Central memory CD8-positive, alpha-beta T cell (primary cell): ENCODE data around the gene RNF208.
"Not testable (repeated sequence)": the region's sequence is repeated elsewhere in the genome, so short reads cannot be mapped to it uniquely, and the experiment has no call there.

Experiments
- ATAC-seq: fragments of 150-1000 bp; cut with Tn5 transposase; replicated peaks from 2 replicates; pipeline ENCODE4 v1.10.0; 2022; ENCODE audit warnings: mild to moderate bottlenecking, moderate FRiP score, moderate number of reproducible peaks; ENCODE audit not compliant: poor library complexity, severe bottlenecking; ENCODE audit errors: extremely low read depth
- DNase-seq, 2 donors: peaks; one replicate each; pipeline ENCODE4 v3.0.0; 2021; ENCODE audit warnings: low spot score in 2 of 2
- H3K27ac Mint-ChIP-seq: one replicate; pipeline ENCODE4 v1.8.0; 2022; ENCODE audit warnings: low read depth, mild to moderate bottlenecking, moderate library complexity, mixed read lengths
- H3K27me3 Mint-ChIP-seq: one replicate; pipeline ENCODE4 v1.8.0; 2022; ENCODE audit warnings: mixed read lengths
- H3K36me3 Mint-ChIP-seq: one replicate; pipeline ENCODE4 v1.8.0; 2022; ENCODE audit warnings: mild to moderate bottlenecking, moderate library complexity, mixed read lengths; ENCODE audit not compliant: insufficient read depth
- H3K4me1 Mint-ChIP-seq: one replicate; pipeline ENCODE4 v1.8.0; 2022; ENCODE audit warnings: mixed read lengths
- H3K4me3 Mint-ChIP-seq: one replicate; pipeline ENCODE4 v1.8.0; 2022; ENCODE audit warnings: mild to moderate bottlenecking, moderate library complexity, mixed read lengths
- H3K9me3 Mint-ChIP-seq: one replicate; pipeline ENCODE4 v1.8.0; 2022; ENCODE audit warnings: mixed read lengths

Gene RNF208

DNA sequence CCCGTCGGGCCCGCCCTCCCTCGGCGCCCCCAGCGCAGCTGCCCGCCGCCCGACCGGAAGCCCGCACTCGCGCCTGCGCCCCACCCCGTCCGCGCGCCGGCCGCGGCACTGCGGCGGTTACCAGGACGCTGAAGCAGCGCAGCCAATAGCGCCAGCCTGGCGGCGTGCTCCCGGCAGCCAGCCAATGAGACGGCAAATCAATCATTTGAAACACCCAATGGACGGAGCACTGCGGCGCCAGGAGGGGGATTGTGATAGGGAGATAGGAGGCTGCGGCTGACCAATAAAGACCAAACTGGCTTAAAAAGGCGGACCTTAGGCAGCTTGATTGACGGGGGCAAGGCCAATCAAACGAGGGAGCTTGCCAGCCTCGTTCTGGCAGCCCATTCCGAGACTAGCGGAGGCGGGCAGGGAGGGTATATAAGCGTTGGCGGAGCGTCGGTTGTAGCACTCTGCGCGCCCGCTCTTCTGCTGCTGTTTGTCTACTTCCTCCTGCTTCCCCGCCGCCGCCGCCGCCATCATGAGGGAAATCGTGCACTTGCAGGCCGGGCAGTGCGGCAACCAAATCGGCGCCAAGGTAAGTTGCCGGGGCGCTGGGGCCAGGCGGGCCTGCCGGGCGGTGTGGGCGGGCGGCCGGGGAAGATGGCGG lies 18.9 kb upstream of the RNF208 start, which contains the start of gene TUBB4B:
TSS of gene TUBB4B (plus strand) at position 447 of the 649 bp plus-strand sequence. CDS start at position 521, 74 bp downstream.
- ATAC-seq (peak; percentile 86), DNase-seq (peak; percentile 91 to 98)
- peak within 1 kb of the TSS; percentile 88 for H3K27ac Mint-ChIP-seq
- H3K4me3 Mint-ChIP-seq, result peak within 1 kb of the TSS; percentile 92
- peaks cover 24% of the 10 kb centered on the region for H3K4me1 Mint-ChIP-seq
- H3K36me3 Mint-ChIP-seq, result peaks cover 25% of the 10 kb centered on the region
- H3K27me3 Mint-ChIP-seq, result no peaks in the 10 kb centered on the region
- H3K9me3 Mint-ChIP-seq, result no peaks in the 10 kb centered on the region

DNA sequence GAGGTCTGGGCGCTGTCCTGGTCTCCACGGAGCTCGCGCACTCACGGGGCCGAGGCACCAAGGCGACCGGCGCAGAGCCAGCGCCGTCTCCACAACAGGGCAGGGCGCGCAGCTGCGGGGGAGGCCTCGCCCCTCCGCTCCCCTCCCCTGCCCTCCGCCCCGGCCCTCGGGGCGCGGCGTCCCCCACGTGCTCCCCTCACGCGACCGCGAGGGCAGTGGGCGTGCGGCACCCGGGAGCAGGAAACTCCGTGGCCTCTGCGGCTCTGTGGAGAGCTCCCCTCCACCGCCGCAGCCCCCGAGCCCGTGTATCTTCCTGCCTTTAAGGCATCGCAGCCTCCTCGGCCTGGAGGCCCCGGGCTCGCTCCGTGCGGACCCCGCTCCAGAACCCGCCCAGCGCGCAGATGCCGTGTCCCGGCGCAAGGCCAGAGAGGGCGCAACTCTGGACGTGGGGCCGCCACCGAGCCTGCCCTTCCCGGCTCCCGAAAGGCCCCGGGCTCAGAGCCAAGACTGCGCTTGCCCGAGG lies 18.3 kb upstream of the RNF208 start:
- Mint-ChIP-seq H3K36me3 (peaks cover 25% of the 10 kb centered on the region), H3K4me3 (peak overlapping the region; percentile 92), H3K27me3 (no peaks in the 10 kb centered on the region), H3K9me3 (no peaks in the 10 kb centered on the region), H3K27ac (peak overlapping the region; percentile 88), H3K4me1 (peaks cover 24% of the 10 kb centered on the region)
- DNase-seq, result peak in 1 of 2 donors; percentile 65
- ATAC-seq, result peak; percentile 33

DNA sequence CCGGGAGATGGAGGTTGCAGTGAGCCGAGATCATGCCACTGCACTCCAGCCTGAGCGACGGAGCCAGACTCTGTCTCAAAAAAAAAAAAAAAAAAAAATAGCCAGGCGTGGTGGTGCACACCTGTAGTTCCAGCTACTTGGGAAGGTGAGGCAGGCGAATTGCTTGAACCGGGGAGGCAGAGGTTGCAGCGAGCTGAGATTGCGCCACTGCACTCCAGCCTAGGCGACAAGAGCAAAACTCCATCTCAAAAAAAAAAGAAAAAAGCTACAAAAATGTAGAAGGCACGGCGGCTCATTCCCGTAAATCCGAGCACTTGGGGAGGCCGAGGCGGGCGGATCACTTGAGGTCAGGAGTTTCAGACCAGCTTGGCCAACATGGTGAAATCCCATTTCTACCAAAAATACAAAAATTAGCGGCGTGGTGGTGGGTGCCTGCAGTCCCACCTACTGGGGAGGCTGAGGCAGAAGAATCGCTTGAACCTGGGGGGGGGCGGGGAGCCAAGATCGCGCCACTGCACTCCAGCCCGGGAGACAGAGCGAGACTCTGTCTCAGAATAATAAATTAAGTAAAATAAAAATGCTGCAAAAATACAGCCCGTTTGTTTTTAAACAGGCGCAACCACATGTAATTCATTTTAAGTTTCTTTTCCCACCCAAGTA lies 17.6 kb upstream of the RNF208 start:
- not testable (repeated sequence) for H3K9me3 Mint-ChIP-seq

DNA sequence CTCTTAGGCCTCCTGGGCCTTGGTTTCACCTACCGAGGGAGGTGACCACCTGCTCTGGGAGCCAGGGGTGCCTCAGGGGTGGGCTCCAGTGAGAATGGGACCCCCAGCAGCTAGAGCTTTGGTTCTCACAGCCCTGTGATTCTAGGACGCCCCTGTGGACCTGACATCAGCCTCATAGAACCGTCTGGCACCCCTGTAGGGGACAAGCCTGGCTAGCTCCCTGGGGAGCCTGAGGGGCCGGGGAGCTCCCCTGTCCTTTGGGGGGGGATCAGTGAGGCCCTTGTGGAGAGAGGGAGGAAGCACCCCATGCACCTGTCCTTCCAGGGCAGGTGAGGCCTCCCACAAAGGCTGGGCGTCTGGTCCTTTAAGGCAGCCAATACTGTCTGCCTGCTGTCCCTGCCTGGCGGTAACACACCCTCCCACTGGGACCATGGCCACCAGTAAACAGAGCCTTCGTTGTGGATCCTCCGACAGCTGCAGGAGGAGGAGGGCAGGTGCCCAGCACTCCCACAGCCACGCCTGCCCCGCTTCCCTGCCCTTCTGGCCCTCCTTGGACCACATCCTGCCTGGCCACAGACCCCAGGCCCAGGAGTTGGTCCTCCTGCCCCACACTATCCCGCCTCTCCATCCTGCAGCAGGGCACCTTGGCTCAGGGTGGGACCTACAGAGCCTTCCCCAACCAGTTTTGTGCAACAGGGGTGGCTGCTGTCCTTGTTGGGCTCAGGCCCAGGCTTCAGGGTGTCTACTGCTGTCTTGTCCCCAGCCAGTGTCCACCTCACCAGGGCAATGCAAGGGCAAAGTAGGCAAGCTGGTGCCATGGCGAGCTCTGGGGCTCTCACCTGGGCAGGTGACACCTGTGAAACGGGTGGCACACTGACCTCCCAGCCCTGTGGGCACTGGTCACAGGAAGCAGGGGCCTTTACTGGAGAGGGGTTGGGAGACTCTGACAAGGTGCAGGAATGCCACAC lies 16.0 kb upstream of the RNF208 start:
- Mint-ChIP-seq H3K4me1 (peaks cover 16% of the 10 kb centered on the region), H3K27me3 (peaks cover 8% of the 10 kb centered on the region), H3K9me3 (no peaks in the 10 kb centered on the region), H3K27ac (no peak overlapping the region), H3K36me3 (peaks cover 20% of the 10 kb centered on the region), H3K4me3 (no peak overlapping the region)
- ATAC-seq (no peak), DNase-seq (no peak)

More for the DNA sequence above, 17.6 kb upstream of the RNF208 start:
- ATAC-seq, H3K27me3 Mint-ChIP-seq, DNase-seq: not testable (repeated sequence)
- peak overlapping the region; percentile 46 for H3K27ac Mint-ChIP-seq
- peak overlapping the region; percentile 92 for H3K4me3 Mint-ChIP-seq
- H3K4me1 Mint-ChIP-seq, result peaks cover 24% of the 10 kb centered on the region
- peaks cover 25% of the 10 kb centered on the region for H3K36me3 Mint-ChIP-seq

DNA sequence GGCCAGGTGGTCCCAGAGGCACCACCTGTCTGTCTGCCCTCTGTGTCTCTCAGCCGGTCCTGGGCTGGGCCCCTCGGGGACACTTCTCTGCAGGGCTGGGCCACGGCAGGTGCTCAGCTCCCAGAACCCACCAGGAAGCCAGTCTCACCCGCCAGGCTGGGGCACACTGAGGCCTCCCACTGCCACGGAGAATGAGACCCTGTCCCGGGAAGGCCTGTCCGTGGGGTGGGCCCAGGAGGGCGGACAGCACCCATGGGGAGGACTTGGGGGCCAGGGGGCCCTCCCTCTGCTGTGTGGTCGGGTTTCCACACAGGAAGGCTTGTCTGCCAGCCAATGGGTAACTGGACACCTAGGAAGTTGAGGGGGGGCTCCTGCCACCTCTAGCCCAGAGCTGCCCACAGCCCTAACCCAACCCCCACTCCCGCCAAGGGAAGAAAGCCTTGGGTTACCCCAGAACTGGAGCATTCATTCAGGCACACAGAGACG lies 14.9 kb upstream of the RNF208 start:
- no peaks in the 10 kb centered on the region for H3K9me3 Mint-ChIP-seq
- H3K27ac Mint-ChIP-seq, result no peak overlapping the region

DNA sequence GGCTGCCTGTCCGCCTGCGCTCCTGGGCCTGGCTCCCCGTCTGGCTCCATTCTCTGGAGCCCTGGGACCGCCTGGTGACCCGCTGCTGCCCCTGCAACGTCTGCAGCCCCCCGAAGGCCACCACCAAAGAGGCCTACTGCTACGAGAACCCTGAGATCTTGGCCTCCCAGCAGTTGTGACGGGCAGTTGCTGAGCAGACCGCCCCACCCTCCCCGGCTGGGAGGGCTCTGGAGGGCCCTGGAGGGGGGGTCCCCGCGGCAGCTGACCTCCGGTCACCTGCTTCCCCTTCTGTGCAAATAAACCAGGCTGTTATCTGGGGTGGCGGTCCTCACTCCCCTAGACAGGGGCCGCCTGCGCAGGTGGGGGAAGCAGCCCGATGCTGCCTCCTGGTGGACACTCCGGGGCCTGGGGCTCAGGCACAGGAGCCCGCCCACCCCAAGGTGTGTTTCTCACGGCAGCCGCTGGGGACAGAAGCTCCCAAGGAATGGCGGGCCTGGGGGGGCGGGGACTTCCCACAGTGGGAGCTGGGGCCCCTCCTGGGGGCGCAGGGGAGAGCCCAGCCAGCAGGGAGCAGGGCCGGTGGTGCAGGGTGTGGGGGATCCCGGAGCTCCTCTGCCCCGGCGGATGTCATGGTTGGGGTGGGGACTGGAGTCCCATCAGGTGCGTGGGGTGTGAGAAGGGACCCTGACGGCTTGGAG lies 14.3 kb upstream of the RNF208 start:
- Mint-ChIP-seq H3K4me3 (no peak overlapping the region), H3K27ac (no peak overlapping the region), H3K4me1 (peaks cover 6% of the 10 kb centered on the region), H3K27me3 (peaks cover 8% of the 10 kb centered on the region), H3K9me3 (no peaks in the 10 kb centered on the region), H3K36me3 (peaks cover 8% of the 10 kb centered on the region)
- ATAC-seq (peak; percentile 17), DNase-seq (peak; percentile 79 to 86)

More for the DNA sequence above, 14.9 kb upstream of the RNF208 start:
- Mint-ChIP-seq H3K4me3 (no peak overlapping the region), H3K36me3 (peaks cover 10% of the 10 kb centered on the region), H3K27me3 (peaks cover 8% of the 10 kb centered on the region), H3K4me1 (peaks cover 6% of the 10 kb centered on the region)
- no peak for DNase-seq
- ATAC-seq, result no peak

DNA sequence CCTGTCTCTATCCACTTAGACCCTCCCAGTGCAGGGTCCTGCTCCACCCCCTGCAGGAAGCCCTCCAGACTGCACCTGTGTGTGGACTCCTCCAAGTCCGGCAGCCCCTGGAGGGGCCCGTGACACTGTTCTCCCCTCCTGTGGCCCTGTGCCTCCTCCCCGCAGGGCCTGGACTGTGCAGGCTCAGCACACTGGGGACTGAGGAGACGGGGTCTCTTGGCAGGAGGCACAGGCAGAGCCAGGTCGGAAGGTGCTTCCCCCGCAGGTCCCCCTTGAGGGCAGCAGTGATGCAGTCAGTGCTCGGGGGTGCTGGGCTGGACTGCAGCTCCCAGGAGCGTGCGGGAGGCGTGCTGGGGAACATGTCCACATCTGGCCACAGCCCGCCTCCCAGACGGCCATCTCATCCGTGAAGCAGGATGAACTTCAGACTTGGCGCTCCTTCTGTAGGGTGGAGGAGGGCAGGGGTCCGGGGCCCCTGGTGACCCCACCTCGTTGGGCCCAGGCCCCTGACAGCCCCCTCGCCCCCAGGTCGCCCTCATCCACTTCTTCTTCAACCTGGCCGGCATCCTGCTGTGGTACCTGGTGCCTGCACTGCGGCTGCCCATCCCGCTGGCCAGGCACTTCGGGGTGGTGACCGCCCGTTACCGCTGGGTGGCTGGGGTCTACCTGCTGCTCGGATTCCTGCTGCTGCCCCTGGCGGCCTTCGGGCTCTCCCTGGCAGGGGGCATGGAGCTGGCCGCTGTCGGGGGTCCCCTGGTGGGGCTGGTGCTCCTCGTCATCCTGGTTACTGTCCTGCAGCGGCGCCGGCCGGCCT lies 13.6 kb upstream of the RNF208 start:
- Mint-ChIP-seq H3K27me3 (peaks cover 8% of the 10 kb centered on the region), H3K4me1 (no peaks in the 10 kb centered on the region), H3K9me3 (no peaks in the 10 kb centered on the region), H3K36me3 (peaks cover 2% of the 10 kb centered on the region), H3K4me3 (no peak overlapping the region), H3K27ac (peak overlapping the region; percentile 51)
- DNase-seq, result no peak
- ATAC-seq, result no peak

DNA sequence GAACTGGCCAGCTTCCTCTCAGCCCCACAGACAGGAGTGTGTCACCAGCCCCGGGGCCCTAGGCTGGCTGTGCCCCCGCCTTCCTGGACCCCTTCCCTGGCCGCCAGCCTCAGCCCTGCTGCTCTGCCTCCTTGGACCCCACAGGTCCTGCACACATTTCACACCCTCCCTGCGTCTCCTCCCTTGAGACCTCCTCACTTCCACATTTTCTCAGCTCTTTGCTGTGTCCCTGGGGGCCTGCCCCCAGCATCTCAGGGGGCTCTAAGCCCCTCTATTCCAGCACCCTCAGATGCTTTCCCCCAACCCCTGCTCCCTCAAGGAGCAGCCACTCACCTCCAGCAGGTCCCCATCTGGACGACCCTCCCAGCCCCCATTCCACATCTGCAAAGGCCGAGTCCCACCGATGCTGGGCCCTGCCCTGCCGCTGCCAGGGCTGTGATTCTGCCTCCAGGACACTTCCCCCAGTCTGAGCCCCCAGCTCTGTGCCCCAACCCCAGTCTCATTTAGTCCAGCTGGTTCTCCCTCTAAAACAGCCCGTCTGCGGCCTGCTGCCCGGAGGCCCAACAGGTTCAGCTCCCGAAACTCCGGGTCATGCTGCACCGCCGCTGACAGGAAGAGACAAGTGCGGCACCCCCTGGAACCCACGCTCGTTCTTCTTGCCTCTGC lies 12.9 kb upstream of the RNF208 start:
- Mint-ChIP-seq H3K27me3 (peaks cover 8% of the 10 kb centered on the region), H3K4me3 (no peak overlapping the region), H3K9me3 (no peaks in the 10 kb centered on the region), H3K4me1 (no peaks in the 10 kb centered on the region), H3K27ac (peak overlapping the region; percentile 51), H3K36me3 (no peaks in the 10 kb centered on the region)
- DNase-seq (no peak), ATAC-seq (no peak)

DNA sequence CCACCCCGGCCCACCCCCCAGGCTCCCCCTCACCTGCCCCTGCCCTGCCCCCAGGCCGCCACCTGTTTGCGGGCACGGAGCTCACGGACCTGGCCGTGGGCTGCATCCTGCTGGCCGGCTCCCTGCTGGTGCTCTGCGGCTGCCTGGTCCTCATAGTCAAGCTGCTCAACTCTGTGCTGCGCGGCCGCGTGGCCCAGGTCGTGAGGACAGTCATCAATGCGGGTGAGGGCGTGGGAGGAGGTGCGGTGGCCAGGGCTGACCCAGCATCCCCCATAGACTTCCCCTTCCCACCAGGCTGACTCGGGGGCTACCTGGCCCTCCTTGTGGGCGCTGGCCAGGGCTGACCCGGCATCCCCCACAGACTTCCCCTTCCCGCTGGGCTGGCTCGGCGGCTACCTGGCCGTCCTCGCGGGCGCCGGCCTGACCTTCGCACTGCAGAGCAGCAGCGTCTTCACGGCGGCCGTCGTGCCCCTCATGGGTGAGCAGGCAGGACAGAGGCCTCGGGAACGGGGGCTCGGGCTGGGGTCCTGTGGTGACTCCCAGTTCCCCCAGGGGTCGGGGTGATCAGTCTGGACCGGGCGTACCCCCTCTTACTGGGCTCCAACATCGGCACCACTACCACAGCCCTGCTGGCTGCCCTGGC lies 12.1 kb upstream of the RNF208 start:
- Mint-ChIP-seq H3K36me3 (no peaks in the 10 kb centered on the region), H3K27ac (no peak overlapping the region), H3K4me3 (no peak overlapping the region), H3K9me3 (no peaks in the 10 kb centered on the region), H3K4me1 (no peaks in the 10 kb centered on the region), H3K27me3 (peaks cover 8% of the 10 kb centered on the region)
- ATAC-seq (no peak), DNase-seq (no peak)

DNA sequence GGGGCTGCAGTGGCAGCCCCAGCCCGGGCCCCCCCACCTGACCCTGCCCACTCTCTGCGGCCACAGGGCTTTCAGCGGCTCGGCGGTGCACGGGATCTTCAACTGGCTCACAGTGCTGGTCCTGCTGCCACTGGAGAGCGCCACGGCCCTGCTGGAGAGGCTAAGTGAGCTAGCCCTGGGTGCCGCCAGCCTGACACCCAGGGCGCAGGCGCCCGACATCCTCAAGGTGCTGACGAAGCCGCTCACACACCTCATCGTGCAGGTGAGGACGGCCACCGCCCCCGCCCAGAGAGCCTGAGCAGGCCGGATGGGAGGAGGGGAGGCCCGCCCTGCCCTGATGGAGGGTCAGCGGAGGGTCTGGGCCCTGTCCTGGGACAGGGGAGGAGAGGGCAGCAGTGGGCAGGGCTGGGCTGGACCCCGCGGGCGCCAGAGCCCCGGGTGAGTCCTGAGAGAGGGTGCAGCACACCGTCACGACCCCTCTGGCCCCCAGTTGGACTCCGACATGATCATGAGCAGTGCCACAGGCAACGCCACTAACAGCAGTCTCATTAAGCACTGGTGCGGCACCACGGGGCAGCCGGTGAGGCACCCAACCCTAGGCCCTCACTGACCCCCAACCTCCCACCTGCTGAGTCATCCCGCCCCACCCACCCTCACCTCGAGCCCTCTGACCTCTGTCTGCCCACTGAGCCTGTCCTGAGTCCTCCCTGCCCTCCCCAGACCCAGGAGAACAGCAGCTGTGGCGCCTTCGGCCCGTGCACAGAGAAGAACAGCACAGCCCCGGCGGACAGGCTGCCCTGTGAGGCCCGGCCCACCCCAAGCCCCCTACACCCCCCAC lies 11.3 kb upstream of the RNF208 start:
- no peak overlapping the region for H3K27ac Mint-ChIP-seq
- H3K4me1 Mint-ChIP-seq, result no peaks in the 10 kb centered on the region
- no peak overlapping the region for H3K4me3 Mint-ChIP-seq
- DNase-seq (no peak), ATAC-seq (no peak)
- H3K36me3 Mint-ChIP-seq, result no peaks in the 10 kb centered on the region
- no peaks in the 10 kb centered on the region for H3K9me3 Mint-ChIP-seq
- peaks cover 8% of the 10 kb centered on the region for H3K27me3 Mint-ChIP-seq
